Smooth muscle cell (in vitro differentiated cells): Measurements from ENCODE around the gene MKKS. TPM values are rescaled to one million over a fixed set of nuclear protein-coding genes. Genes with fewer than 3 reads are reported as not detected.

Experiments
- DNase-seq: peaks from one replicate; lab custom pipeline; 2025; ENCODE audit not compliant: unreplicated experiment; lab: John Stamatoyannopoulos, UW
- H2AFZ ChIP-seq: fragments of 200-600 bp; sonication (generic); 2 replicates; pipeline ENCODE4 v1.6.0; 2016; ENCODE audit warnings: antibody characterized with exemption, low read depth, mild to moderate bottlenecking
- H3F3A ChIP-seq: fragments of 200-600 bp; sonication (generic); 2 replicates; pipeline ENCODE4 v1.6.0; 2017; ENCODE audit warnings: antibody characterized with exemption, low read depth
- H3K27ac ChIP-seq: fragments of 200-600 bp; sonication (generic); 2 replicates; pipeline ENCODE4 v1.5.1; 2016; ENCODE audit warnings: low read depth, mild to moderate bottlenecking
- H3K27me3 ChIP-seq: fragments of 200-600 bp; sonication (generic); 2 replicates; pipeline ENCODE4 v1.6.1; 2016; ENCODE audit warnings: low read depth, mild to moderate bottlenecking
- H3K36me3 ChIP-seq: fragments of 200-600 bp; sonication (generic); 2 replicates; pipeline ENCODE4 v1.5.1; 2016; ENCODE audit warnings: low read depth
- H3K4me1 ChIP-seq: fragments of 200-600 bp; sonication (generic); 2 replicates; pipeline ENCODE4 v1.5.1; 2016; ENCODE audit warnings: low read depth
- H3K4me2 ChIP-seq: fragments of 200-600 bp; sonication (generic); 2 replicates; pipeline ENCODE4 v1.6.0; 2016; ENCODE audit warnings: mild to moderate bottlenecking
- H3K4me3 ChIP-seq: fragments of 200-600 bp; sonication (generic); 2 replicates; pipeline ENCODE4 v1.5.1; 2016; ENCODE audit warnings: mild to moderate bottlenecking
- H3K79me2 ChIP-seq: fragments of 200-600 bp; sonication (generic); 2 replicates; pipeline ENCODE4 v1.6.0; 2016; ENCODE audit warnings: low read depth, mild to moderate bottlenecking
- H3K9ac ChIP-seq: fragments of 200-600 bp; sonication (generic); 2 replicates; pipeline ENCODE4 v1.6.0; 2016; ENCODE audit warnings: low read depth
- H3K9me3 ChIP-seq: fragments of 200-600 bp; sonication (generic); replicated peaks from 2 replicates; pipeline ENCODE4 v1.5.1; 2016; ENCODE audit warnings: low read depth
- H4K20me1 ChIP-seq: fragments of 200-600 bp; sonication (generic); 2 replicates; pipeline ENCODE4 v1.6.0; 2016; ENCODE audit warnings: low read depth
- CTCF ChIP-seq: fragments of 200-600 bp; sonication (generic); IDR thresholded peaks from 2 replicates; pipeline ENCODE4 v1.5.1; 2017; ENCODE audit warnings: borderline replicate concordance, mild to moderate bottlenecking, antibody characterized with exemption; ENCODE audit not compliant: insufficient read depth, poor library complexity, severe bottlenecking
- WGBS: methylation state at CpG from one replicate; pipeline ENCODE4 v1.1.7; 2016; ENCODE audit warnings: low lambda C conversion rate; 5-methylcytosine and 5-hydroxymethylcytosine counted together
- polyA plus RNA-seq: library from polyadenylated mRNA; unstranded; fragments of >200 nt; fragmentation: Nextera tagmentation; extraction: Ambion mirVana; gene quantifications from 2 replicates; pipeline ENCODE4 v1.2.1, GENCODE V29; 2016
- total RNA-seq: library from RNA; depleted of rRNA; stranded (reverse); fragments of >200 nt; gene quantifications from 2 replicates; pipeline ENCODE4 v1.2.3, GENCODE V29; 2014

Gene MKKS
- total and polyA plus RNA-seq, 2 experiments from 2014 or later: 15.6 to 19.8 TPM

DNA sequence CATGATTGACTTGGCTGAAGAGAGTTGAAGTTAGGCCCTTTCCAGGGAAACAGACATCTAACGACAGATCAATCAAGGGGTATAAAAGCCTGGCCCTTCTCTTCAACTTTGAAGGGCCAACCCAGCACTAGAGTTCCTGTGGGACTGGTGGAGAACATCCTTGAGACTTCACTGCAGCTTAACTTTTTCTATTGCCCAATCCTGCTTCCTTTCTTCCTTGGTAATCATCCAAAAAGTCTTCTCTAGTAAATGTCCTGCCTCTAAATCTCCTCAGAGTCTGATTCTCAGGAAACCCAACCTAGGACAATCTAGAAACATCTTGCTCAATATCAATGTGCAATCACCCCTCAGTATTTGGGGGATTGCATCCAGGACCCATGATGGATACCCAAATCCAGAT, 1.9 kb downstream of the MKKS start:
- Histone ChIP-seq H3K4me3 (no peak overlapping the region), H3K36me3 (no peaks in the 10 kb centered on the region), H3K27ac (no peak overlapping the region), H3K27me3 (no peaks in the 10 kb centered on the region), H3K4me1 (peaks cover 20% of the 10 kb centered on the region), H3K79me2 (peaks cover 51% of the 10 kb centered on the region), H3K4me2 (no peak overlapping the region), H3K9ac (no peak overlapping the region), H3F3A (peaks cover 5% of the 10 kb centered on the region), H2AFZ (no peak overlapping the region), H4K20me1 (peaks cover 21% of the 10 kb centered on the region), H3K9me3 (no peaks in the 10 kb centered on the region)
- 75% methylated on average over 1 of the region's 1 CpG for WGBS
- no peak for TF ChIP-seq CTCF
- no peak for DNase-seq

DNA sequence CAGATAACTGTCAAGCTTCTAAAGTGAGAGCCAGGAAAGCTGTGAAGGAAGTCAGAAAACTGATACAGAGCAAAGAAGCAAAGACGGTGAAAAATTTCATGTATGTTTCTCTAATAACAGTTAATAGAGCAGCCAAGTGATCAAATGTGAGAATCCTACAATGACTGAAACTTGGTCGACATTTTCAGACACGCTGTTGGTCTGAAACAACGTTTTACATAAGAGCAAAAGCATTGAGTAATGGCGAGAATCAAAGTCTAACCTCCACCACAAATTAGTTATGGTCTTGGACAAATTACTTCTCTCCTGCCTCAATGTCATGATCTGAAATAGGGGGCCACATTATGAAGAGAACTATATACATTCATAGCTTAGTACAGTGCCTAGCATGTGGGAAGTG, 3.3 kb downstream of the MKKS start:
- WGBS: 94% methylated on average over 5 of the region's 5 CpGs
- no peaks in the 10 kb centered on the region for H3K9me3 ChIP-seq
- H3K9ac ChIP-seq: no peak overlapping the region
- H3K27ac ChIP-seq: no peak overlapping the region
- peaks cover 53% of the 10 kb centered on the region for H3K79me2 ChIP-seq
- H2AFZ ChIP-seq: no peak overlapping the region
- no peak overlapping the region for H3K4me3 ChIP-seq
- H3K4me2 ChIP-seq: no peak overlapping the region
- peaks cover 5% of the 10 kb centered on the region for H3F3A ChIP-seq
- DNase-seq: no peak
- peaks cover 34% of the 10 kb centered on the region for H4K20me1 ChIP-seq
- H3K27me3 ChIP-seq: no peaks in the 10 kb centered on the region
- TF ChIP-seq CTCF: no peak
- H3K4me1 ChIP-seq: peaks cover 17% of the 10 kb centered on the region
- H3K36me3 ChIP-seq: no peaks in the 10 kb centered on the region

- Histone ChIP-seq H3K9me3 (no peaks in the 10 kb centered on the region), H3K9ac (no peak overlapping the region), H3K4me2 (no peak overlapping the region), H3K27ac (no peak overlapping the region), H2AFZ (no peak overlapping the region), H3K4me1 (peaks cover 14% of the 10 kb centered on the region), H3K79me2 (peaks cover 56% of the 10 kb centered on the region), H3F3A (peaks cover 5% of the 10 kb centered on the region), H3K36me3 (no peaks in the 10 kb centered on the region), H3K27me3 (no peaks in the 10 kb centered on the region), H4K20me1 (peaks cover 39% of the 10 kb centered on the region), H3K4me3 (no peak overlapping the region)
- DNase-seq: no peak
- no peak for TF ChIP-seq CTCF
Observed at GRCh38 chr20:10430000-10430466, 4.0 kb downstream of the MKKS start.

- no peak for TF ChIP-seq CTCF
- Histone ChIP-seq H3K4me2 (no peak overlapping the region), H3F3A (peaks cover 5% of the 10 kb centered on the region), H3K36me3 (no peaks in the 10 kb centered on the region), H3K4me1 (peaks cover 14% of the 10 kb centered on the region), H3K9ac (no peak overlapping the region), H3K79me2 (peaks cover 60% of the 10 kb centered on the region), H3K27me3 (no peaks in the 10 kb centered on the region), H3K9me3 (no peaks in the 10 kb centered on the region), H3K4me3 (no peak overlapping the region), H2AFZ (no peak overlapping the region), H3K27ac (no peak overlapping the region), H4K20me1 (peaks cover 39% of the 10 kb centered on the region)
- 93% methylated on average over 5 of the region's 5 CpGs for WGBS
- no peak for DNase-seq
Observed at GRCh38 chr20:10429443-10429981, 4.5 kb downstream of the MKKS start.
